B cell (primary cell): ENCODE measurements around the gene GFOD1. TPM values are rescaled to one million over a fixed set of nuclear protein-coding genes. Genes with fewer than 3 reads are reported as not detected.

Experiments
- ATAC-seq: fragments of 200-7000 bp; cut with Tn5 transposase; one replicate; pipeline ENCODE4 v1.10.0; 2021; ENCODE audit warnings: low read depth, mild to moderate bottlenecking, moderate number of reproducible peaks, moderate library complexity
- CTCF ChIA-PET: fragments of 350-600 bp; sonication (Branson Sonifier 250); formaldehyde crosslinking; loops from one replicate; lab custom pipeline; 2021; ENCODE audit warnings: antibody characterized with exemption, inconsistent platforms; lab: Charles Lee
- POLR2A ChIA-PET: fragments of 350-600 bp; sonication (Branson Sonifier 250); formaldehyde crosslinking; loops from one replicate; lab custom pipeline; 2021; ENCODE audit warnings: antibody characterized with exemption; lab: Charles Lee
- DNase-seq: peaks from one replicate; pipeline ENCODE4 v3.0.0; 2013
- H2AFZ ChIP-seq: 2 replicates; pipeline ENCODE4 v1.6.1; 2012; ENCODE audit warnings: mild to moderate bottlenecking, low read depth, low read length; ENCODE audit not compliant: insufficient read depth, poor library complexity, severe bottlenecking
- H3K27ac ChIP-seq, 2 donors: 1 replicate in 1 of 2; 2 replicates in 1 of 2; pipeline ENCODE4 v1.5.1; 2012 to 2013; ENCODE audit warnings: low read length in 2 of 2, mild to moderate bottlenecking in 2 of 2, moderate library complexity in 1 of 2
- H3K27me3 ChIP-seq, 4 experiments: fragments of 200-600 bp in 1 of 4; sonication (generic) in 1 of 4; replicated peaks in 1 of 4; 1 replicate in 2 of 4; 2 replicates in 2 of 4; pipeline versions ENCODE4 v1.6.1 to v1.7.0; 2013 to 2016; ENCODE audit warnings: low read length in 3 of 4, mild to moderate bottlenecking in 2 of 4, mixed read lengths in 1 of 4, moderate library complexity in 1 of 4; ENCODE audit not compliant: insufficient read depth in 4 of 4, control insufficient read depth in 3 of 4; ENCODE audit errors: control extremely low read depth in 1 of 4
- H3K36me3 ChIP-seq, 2 experiments: replicated peaks in 1 of 2; 1 replicate in 1 of 2; 2 replicates in 1 of 2; pipeline versions ENCODE4 v1.6.1 to v1.7.1; 2013; ENCODE audit warnings: low read length in 1 of 2; ENCODE audit not compliant: insufficient read depth in 2 of 2, control insufficient read depth in 1 of 2; ENCODE audit errors: control extremely low read depth in 1 of 2, extremely low read depth in 1 of 2
- H3K4me1 ChIP-seq, 2 donors: fragments of 200-600 bp in 1 of 2; sonication (generic) in 1 of 2; 1 replicate in 1 of 2; 2 replicates in 1 of 2; pipeline versions ENCODE4 v1.5.1 to v1.6.1; 2013 to 2017; ENCODE audit warnings: low read length in 2 of 2; ENCODE audit not compliant: control insufficient read depth in 2 of 2, insufficient read depth in 2 of 2
- H3K4me2 ChIP-seq: replicated peaks from 2 replicates; pipeline ENCODE3; 2012; ENCODE audit warnings: mild to moderate bottlenecking, low read depth, low read length; ENCODE audit not compliant: poor library complexity, severe bottlenecking
- H3K4me3 ChIP-seq, 5 experiments: fragments of 200-600 bp in 1 of 5; sonication (generic) in 1 of 5; 1 replicate in 3 of 5; 2 replicates in 2 of 5; pipeline versions ENCODE4 v1.5.1 to v1.7.0; 2011 to 2016; ENCODE audit warnings: low read length in 4 of 5, mild to moderate bottlenecking in 4 of 5, low read depth in 2 of 5, control low read depth in 1 of 5, moderate library complexity in 1 of 5; ENCODE audit not compliant: insufficient read depth in 1 of 5; ENCODE audit errors: control extremely low read depth in 1 of 5, extremely low read depth in 1 of 5
- H3K79me2 ChIP-seq: fragments of 200-600 bp; sonication (generic); one replicate; pipeline ENCODE4 v1.6.0; 2016; ENCODE audit warnings: low read length; ENCODE audit not compliant: control insufficient read depth, insufficient read depth
- H3K9ac ChIP-seq: fragments of 200-600 bp; sonication (generic); 2 replicates; pipeline ENCODE4 v1.6.1; 2017; ENCODE audit warnings: mild to moderate bottlenecking, low read length, moderate library complexity
- H3K9me3 ChIP-seq, 3 donors: one replicate each; pipeline versions ENCODE4 v1.6.1 to v1.7.1; 2013; ENCODE audit warnings: low read length in 2 of 3; ENCODE audit not compliant: control insufficient read depth in 2 of 3, insufficient read depth in 1 of 3; ENCODE audit errors: control extremely low read depth in 1 of 3
- H4K20me1 ChIP-seq: 2 replicates; pipeline ENCODE4 v1.6.0; 2012; ENCODE audit warnings: mild to moderate bottlenecking, low read length; ENCODE audit not compliant: insufficient read depth, control insufficient read depth, poor library complexity, severe bottlenecking
- H3K27ac Mint-ChIP-seq: one replicate; pipeline ENCODE4 v1.8.0; 2021; ENCODE audit warnings: mixed read lengths
- H3K27me3 Mint-ChIP-seq: one replicate; pipeline ENCODE4 v1.8.0; 2021; ENCODE audit warnings: mixed read lengths
- H3K4me1 Mint-ChIP-seq: one replicate; pipeline ENCODE4 v1.8.0; 2021; ENCODE audit warnings: mixed read lengths
- H3K4me3 Mint-ChIP-seq: one replicate; pipeline ENCODE4 v1.8.0; 2021; ENCODE audit warnings: mixed read lengths
- H3K9me3 Mint-ChIP-seq: one replicate; pipeline ENCODE4 v1.8.0; 2022; ENCODE audit warnings: mixed read lengths; ENCODE audit not compliant: insufficient read depth
- CTCF ChIP-seq: fragments of 200-600 bp; IDR thresholded peaks from one replicate; pipeline ENCODE4 v1.8.0; 2022; ENCODE audit warnings: antibody characterized with exemption, mild to moderate bottlenecking
- EZH2 ChIP-seq: IDR thresholded peaks from 2 replicates; pipeline ENCODE4 v1.6.1; 2012; ENCODE audit warnings: borderline replicate concordance, low read depth, mild to moderate bottlenecking, moderate library complexity, low read length; ENCODE audit not compliant: insufficient read depth, poor library complexity, severe bottlenecking
- WGBS: methylation state at CpG from one replicate; pipeline ENCODE4 v1.1.5; 2013; ENCODE audit warnings: missing lambda C conversion rate; ENCODE audit not compliant: insufficient coverage; 5-methylcytosine and 5-hydroxymethylcytosine counted together
- intact Hi-C: fragments of 100-400 bp; cut with micrococcal nuclease; formaldehyde crosslinking; loops from one replicate; pipeline ENCODE4 v1.10.0; 2022
- polyA plus RNA-seq: library from polyadenylated mRNA; depleted of rRNA; stranded (reverse); fragments of >200 nt; gene quantifications from 2 replicates; pipeline ENCODE4 v1.2.3, GENCODE V29; 2012
- total RNA-seq, 2 donors: library from RNA; stranded (reverse); fragments of 120-200 nt in 1 of 2; gene quantifications; 1 replicate in 1 of 2; 2 replicates in 1 of 2; pipeline versions ENCODE4 v1.2.3 to v1.2.4, GENCODE V29; 2013 to 2022

GFOD1 gene
- total and polyA plus RNA-seq, 2 donors (not counting 1 experiment from before 2014, with no cell fraction given): 8.3 to 42.4 TPM

- POLR2A ChIA-PET: no interaction called here
- Histone ChIP-seq H3K4me2 (no peak overlapping the region), H3K4me1 (no peaks in the 10 kb centered on the region), H4K20me1 (no peaks in the 10 kb centered on the region), H3K9me3 (no peaks in the 10 kb centered on the region), H3K79me2 (no peaks in the 10 kb centered on the region), H2AFZ (no peak overlapping the region), H3K27me3 (no peaks in the 10 kb centered on the region), H3K27ac (no peak overlapping the region), H3K4me3 (no peak overlapping the region), H3K9ac (no peak overlapping the region), H3K36me3 (no peaks in the 10 kb centered on the region)
- H3K4me3 Mint-ChIP-seq: no peak overlapping the region
- H3K27ac Mint-ChIP-seq: no peak overlapping the region
- CTCF ChIA-PET: interaction anchor here (1.6 kb wide), 1 partner anchor 18 kb away, joined by 3 read pairs; no protein-coding TSS in a partner anchor
- H3K4me1 Mint-ChIP-seq: no peaks in the 10 kb centered on the region
- no CpG with 5 or more reads among the region's 3 CpGs for WGBS
- TF ChIP-seq CTCF (no peak), EZH2 (no peak)
- DNase-seq (no peak), ATAC-seq (no peak)
- no peaks in the 10 kb centered on the region for H3K27me3 Mint-ChIP-seq
- H3K9me3 Mint-ChIP-seq: no peaks in the 10 kb centered on the region
- intact Hi-C loops: no loop called here
These were observed 20.0 kb upstream of the GFOD1 start for GRCh38 chr6:13507306-13507860.

DNA sequence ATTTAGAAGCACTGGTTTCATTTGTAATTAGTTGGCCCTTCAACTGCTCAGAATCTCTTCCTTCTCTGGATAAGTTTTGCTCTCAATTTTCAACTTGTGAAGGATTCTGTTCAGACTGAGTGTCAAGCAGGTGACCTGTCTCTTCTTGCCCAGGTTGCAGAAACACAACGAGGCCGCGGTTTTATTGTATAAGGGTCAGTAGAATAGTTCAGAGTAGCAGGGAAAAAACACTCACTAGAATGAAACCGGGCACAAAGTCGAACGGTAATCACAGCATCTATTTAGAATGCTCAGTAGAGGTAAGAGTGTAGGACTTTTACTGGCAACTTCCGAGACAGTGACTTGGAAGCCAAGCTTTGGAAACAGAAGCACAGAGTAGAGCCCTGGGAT, 17.9 kb upstream of the GFOD1 start:
- H3K9ac ChIP-seq: no peak overlapping the region
- no peaks in the 10 kb centered on the region for H3K27me3 ChIP-seq
- Mint-ChIP-seq H3K27ac (no peak overlapping the region), H3K27me3 (no peaks in the 10 kb centered on the region), H3K4me1 (no peaks in the 10 kb centered on the region), H3K4me3 (no peak overlapping the region), H3K9me3 (no peaks in the 10 kb centered on the region)
- no peaks in the 10 kb centered on the region for H4K20me1 ChIP-seq
- ChIA-PET CTCF (no interaction called here), POLR2A (no interaction called here)
- H3K36me3 ChIP-seq: no peaks in the 10 kb centered on the region
- ATAC-seq (no peak), DNase-seq (no peak)
- H3K79me2 ChIP-seq: no peaks in the 10 kb centered on the region
- H3K4me3 ChIP-seq: no peak overlapping the region
- H2AFZ ChIP-seq: no peak overlapping the region
- H3K9me3 ChIP-seq: no peaks in the 10 kb centered on the region
- TF ChIP-seq EZH2 (no peak), CTCF (no peak)
- intact Hi-C loops: no loop called here
- 98% methylated on average over 7 of the region's 7 CpGs for WGBS
- H3K4me2 ChIP-seq: no peak overlapping the region
- H3K4me1 ChIP-seq: no peaks in the 10 kb centered on the region
- H3K27ac ChIP-seq: no peak overlapping the region
